ENCODE results near the gene MYRIP. TPM values are rescaled to one million over a fixed set of nuclear protein-coding genes. Genes with fewer than 3 reads are reported as not detected.

Gene MYRIP
- total RNA-seq, 1 experiment from 2014 or later: 0.44 TPM

GRCh38 chr3:39978308-39978707, 168.9 kb downstream of the MYRIP start:
- intact Hi-C loops (cut with micrococcal nuclease): no loop called here
- H3K27me3 ChIP-seq (ENCODE audit: insufficient read depth, low read length): peaks cover 4% of the 10 kb centered on the region; the same call in 1 of the 2 replicates
- POLR2A ChIA-PET: no interaction called here
- H3K4me2 ChIP-seq (ENCODE audit: low read length): no peak overlapping the region
- H3K9me3 ChIP-seq (ENCODE audit: control insufficient read depth in 1 of 2, insufficient read depth in 1 of 2, low read depth in 1 of 2, low read length in 2 of 2): no peaks in the 10 kb centered on the region
- no peak for ATAC-seq
- no peaks in the 10 kb centered on the region for H3K79me2 ChIP-seq (ENCODE audit: insufficient read depth, low read length)
- TF ChIP-seq JUND (IDR thresholded peaks at IDR 0.05) (no peak), EZH2phosphoT487 (IDR thresholded peaks at IDR 0.05; ENCODE audit: borderline replicate concordance) (no peak), ELF1 (IDR thresholded peaks at IDR 0.05; ENCODE audit: borderline replicate concordance, low read depth) (no peak), POLR2A (IDR thresholded peaks at IDR 0.05; ENCODE audit: borderline replicate concordance, extremely low read depth, insufficient read depth, insufficient read length) (no peak), EGR1 (IDR thresholded peaks at IDR 0.05; ENCODE audit: low read depth) (no peak), ZFX (IDR thresholded peaks at IDR 0.05) (no peak), TCF7L2 (IDR thresholded peaks at IDR 0.05; ENCODE audit: borderline replicate concordance, extremely low read depth, insufficient read depth, insufficient read length) (no peak), MAX (IDR thresholded peaks at IDR 0.05) (no peak), POLR2AphosphoS5 (IDR thresholded peaks at IDR 0.05; ENCODE audit: low read depth, low read length) (no peak), CTCF (IDR thresholded peaks at IDR 0.05 in 2 of 3, conservative IDR thresholded peaks at IDR 0.05 in 1 of 3; ENCODE audit: borderline replicate concordance in 1 of 3, insufficient read depth in 1 of 3, low read depth in 2 of 3, low read length in 2 of 3) (no peak), ZBTB33 (IDR thresholded peaks at IDR 0.05; ENCODE audit: extremely low read depth, insufficient replicate concordance, low read length) (no peak), RAD21 (IDR thresholded peaks at IDR 0.05; ENCODE audit: low read depth) (no peak), SIN3A (IDR thresholded peaks at IDR 0.05; ENCODE audit: low read depth) (no peak), SP1 (IDR thresholded peaks at IDR 0.05; ENCODE audit: low read depth) (no peak), CEBPB (IDR thresholded peaks at IDR 0.05; ENCODE audit: low read depth) (no peak), CBX3 (IDR thresholded peaks at IDR 0.05; ENCODE audit: low read depth) (no peak), ZNF274 (IDR thresholded peaks at IDR 0.05; ENCODE audit: low read depth, low read length) (no peak)
- no TSS peak for BruUV-seq (replicated peaks)
- no peak overlapping the region for H3K4me3 ChIP-seq (replicated peaks in 1 of 2; ENCODE audit: low read depth in 1 of 2, low read length in 2 of 2)
- H4K20me1 ChIP-seq (ENCODE audit: insufficient read depth): no peaks in the 10 kb centered on the region
- no peak overlapping the region for H2AFZ ChIP-seq (ENCODE audit: low read depth, low read length, poor library complexity, severe bottlenecking)
- no peak overlapping the region for H3K27ac ChIP-seq (ENCODE audit: low read depth, low read length)
- no peak overlapping the region for H3K9ac ChIP-seq (ENCODE audit: low read length)
- DNase-seq (ENCODE audit: low read depth, low spot score): no peak
- no peaks in the 10 kb centered on the region for H3K9me2 ChIP-seq (ENCODE audit: insufficient read depth)
- H3K36me3 ChIP-seq (ENCODE audit: control insufficient read depth in 1 of 2, insufficient read depth in 2 of 2, low read length in 2 of 2): no peaks in the 10 kb centered on the region
- RAD21 ChIA-PET (ENCODE audit: low non-redundant PET in 1 of 2, low total read pairs in 2 of 2, uncharacterized antibody in 2 of 2, unreplicated experiment in 2 of 2): no interaction called here
- no peaks in the 10 kb centered on the region for H3K4me1 ChIP-seq (ENCODE audit: control insufficient read depth in 1 of 2, insufficient read depth in 2 of 2, low read length in 2 of 2)
- CTCF ChIA-PET: no interaction called here

Measured in HCT116 (cell line).